ENCODE data around the gene NWD2.

NWD2 gene

DNA sequence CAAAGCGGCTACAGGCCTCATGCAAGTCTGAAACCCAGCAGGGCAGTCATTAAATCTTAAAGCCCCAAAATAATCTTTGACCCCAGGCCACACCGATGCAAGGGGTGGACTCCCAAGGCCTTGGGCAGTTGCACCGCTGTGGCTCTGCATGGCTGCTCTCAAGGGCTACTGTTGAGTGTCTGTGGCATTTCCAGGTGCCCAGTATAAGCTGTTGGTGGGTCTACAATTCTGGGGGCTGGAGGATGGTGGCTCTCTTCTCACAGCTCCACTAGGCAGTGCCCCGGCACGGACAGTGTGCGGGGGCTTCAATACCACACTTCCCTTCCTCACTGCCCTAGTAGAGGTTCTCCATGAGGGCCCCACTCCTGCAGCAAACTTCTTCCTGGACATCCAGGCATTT is 60.1 kb downstream of the NWD2 start:
- no peak for DNase-seq (ENCODE audit: low spot score)

DNA sequence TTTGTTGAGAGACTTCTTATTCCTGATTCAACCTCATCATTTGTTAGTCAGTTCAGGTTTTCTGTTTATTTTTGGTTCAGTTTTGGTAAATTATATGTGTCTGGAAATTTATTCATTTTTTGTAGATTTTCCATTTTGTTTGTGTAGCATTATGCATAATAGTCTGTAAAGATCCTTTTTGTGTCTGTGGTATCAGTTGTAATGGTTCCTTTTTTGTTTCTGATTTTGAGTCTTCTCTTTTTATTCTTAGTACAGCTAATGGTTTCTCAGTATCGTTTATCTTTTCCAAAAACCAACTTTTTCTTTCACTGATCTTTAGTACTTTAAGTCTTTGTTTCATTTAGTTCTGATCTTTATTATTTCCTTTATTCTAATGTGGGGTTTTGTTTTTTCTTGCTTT is 61.4 kb downstream of the NWD2 start:
- DNase-seq (ENCODE audit: low spot score) = no peak

GRCh38 chr4:37317104-37317643 is 72.6 kb downstream of the NWD2 start:
- DNase-seq (ENCODE audit: low spot score) = no peak

DNA sequence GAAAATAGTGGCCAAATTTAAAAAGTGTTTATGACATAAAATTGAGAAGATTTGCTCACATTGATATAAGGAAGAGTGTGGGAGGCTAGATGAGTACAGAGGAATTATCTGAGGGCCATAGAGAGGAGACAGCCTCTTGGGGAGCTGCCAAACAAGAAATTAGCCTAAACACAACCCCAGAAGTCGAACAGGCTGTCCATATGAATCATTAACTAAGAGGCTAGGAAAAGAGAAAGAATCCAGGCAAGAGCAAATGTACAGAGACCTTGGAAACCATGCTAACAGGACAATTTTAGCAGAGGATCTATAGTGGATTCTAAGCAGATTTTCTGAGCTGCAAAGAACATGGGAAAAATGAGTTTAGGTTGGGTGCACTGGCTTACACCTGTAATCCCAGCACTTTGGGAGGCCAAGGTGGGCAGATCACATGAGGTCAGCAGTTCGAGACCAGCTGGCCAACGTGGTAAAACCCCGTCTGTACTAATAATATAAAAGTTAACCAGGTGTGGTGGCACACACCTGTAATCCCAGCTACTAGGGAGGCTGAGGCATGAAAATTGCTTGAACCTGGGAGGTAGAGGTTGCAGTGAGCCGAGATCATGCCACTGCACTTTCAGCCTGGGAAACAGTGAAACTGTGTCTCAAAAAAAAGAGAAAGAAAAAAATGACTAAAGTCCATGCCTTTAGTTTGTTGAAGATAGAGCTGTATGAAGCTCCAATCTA is 76.1 kb downstream of the NWD2 start:
- no peak for DNase-seq (ENCODE audit: low spot score)

GRCh38 chr4:37322122-37322521 is 77.6 kb downstream of the NWD2 start:
- DNase-seq (ENCODE audit: low spot score) = no peak

GRCh38 chr4:37324546-37324945 is 80.0 kb downstream of the NWD2 start:
- DNase-seq (ENCODE audit: low spot score) = no peak

DNA sequence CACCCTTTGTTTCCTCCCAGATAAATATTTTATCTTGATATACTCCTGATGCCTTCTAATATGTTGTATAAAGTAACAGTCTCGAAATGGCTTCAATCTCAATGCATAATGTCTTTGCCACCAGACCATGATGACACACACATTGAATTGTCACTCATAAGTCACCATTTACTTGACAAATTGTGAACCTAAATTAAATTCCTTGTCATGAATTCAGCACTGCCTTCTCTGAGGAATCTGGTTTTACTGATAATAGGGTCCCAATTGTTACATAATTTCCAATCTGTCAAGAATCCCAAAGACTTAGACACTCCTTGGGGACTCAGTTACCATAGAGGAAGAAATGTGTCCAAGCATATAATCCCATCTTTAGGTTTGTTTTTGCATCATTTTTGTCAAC is 82.3 kb downstream of the NWD2 start:
- no peak for DNase-seq (ENCODE audit: low spot score)

DNA sequence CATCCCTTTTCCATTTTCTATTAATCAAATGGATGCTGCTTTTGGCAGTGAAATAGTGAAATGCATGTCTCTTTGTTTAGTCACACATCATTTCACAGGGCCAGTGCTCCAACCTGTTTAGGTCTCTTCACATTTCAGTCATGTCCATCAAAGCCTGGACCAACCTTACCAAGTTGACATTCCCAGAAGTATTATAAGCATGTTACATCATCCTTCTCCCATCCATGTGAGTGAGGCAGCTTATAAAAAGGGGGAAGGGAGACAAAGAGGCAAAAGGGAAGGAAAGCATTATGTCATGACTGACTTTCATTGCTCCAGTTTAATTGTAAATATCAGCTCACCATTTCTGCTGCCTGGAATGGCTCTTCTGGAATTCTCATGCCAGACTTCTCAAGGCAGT is 94.4 kb downstream of the NWD2 start:
- DNase-seq (ENCODE audit: low spot score) = no peak

DNA sequence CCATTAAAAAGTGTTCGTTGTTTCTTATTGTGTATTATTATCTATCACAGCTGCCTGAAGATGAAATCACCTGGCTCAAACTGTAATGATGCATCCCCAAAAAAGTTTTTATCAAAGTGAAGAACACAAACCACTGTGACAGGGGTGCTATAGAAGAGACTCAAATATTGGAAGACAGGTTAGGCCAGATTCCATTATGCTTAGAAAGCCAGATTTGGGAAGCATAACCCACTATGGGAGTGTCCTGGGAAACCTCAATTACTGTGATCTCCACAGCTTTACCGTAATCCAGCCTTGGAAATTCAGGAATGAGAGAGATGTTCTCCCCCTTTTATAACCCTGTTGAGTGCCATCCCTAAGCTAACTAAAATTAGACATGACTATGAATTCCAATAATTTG is 114.2 kb downstream of the NWD2 start:
- no peak for DNase-seq (ENCODE audit: low spot score)

DNA sequence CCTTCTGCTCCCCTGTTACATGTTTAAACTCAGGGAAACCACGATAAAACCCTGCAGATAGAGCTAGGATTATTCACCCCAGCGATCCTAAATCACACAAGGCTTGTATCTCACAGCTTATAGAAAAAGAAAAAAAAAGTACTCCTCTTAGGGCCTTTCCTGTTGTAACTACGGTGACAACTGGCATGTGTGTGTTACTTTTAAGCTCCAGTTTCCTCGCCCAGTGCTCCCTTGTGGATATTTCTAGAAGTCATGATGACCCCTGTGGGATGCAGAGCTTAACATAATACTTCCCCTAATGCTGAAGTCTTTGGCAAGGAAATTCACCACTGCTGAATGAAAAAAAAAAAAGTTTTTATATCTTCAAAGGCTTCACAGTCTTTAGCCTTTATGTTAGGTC is 114.7 kb downstream of the NWD2 start:
- no peak for DNase-seq (ENCODE audit: low spot score)

DNA sequence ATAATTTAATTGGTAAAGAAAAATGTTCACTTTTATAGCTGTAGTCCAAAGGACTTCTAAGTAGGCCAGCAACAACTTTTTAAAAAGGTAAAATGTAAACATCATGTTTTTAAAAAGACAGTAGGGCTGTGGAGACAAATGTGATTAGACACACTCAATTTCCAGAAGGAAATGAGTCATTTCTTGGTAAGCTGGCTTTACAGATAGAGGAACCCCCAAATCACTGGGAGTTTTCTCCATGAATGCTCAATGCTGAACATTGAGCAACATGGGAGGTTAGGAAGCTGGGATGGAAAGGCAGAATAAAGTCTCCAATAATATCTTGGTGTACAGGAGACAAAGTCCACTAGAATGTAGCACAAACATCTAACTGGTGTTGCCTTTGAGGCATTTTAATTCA is 121.3 kb downstream of the NWD2 start:
- no peak for DNase-seq (ENCODE audit: low spot score)

GRCh38 chr4:37367901-37368300 is 123.4 kb downstream of the NWD2 start:
- no peak for DNase-seq (ENCODE audit: low spot score)

- no peak for DNase-seq (ENCODE audit: low spot score)
Observed at GRCh38 chr4:37370052-37370451, 125.5 kb downstream of the NWD2 start.

DNA sequence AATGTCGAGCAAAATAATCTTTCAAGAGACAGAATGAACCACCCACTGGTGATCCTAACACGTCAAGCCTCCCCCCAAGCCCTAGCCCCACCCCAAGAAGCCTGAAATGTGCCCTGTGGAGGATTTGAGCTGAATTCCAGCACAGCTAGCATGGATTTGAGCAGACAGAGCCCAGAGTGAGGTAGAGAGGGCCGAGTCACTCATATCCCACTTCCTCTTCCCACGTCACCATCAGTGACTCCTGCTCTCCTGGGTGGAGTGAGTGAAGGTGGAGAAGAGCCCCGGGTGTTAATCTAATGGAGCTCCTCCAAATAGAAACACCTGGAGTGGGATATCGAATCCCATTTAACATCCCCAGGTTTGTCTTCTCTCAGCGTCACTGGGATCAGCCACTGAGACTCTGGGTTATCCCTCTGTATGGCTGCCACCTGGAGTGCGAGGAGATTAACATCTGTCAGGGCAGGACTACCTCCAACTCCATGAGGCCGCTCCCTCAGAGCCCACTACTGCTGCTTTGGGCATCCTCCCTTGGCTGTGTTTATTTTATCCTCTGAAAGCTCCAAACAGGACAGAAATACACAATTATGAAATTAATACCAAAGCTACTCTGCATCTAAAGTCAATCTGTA is 136.6 kb downstream of the NWD2 start:
- peak; percentile 18 for DNase-seq (ENCODE audit: low spot score)

GRCh38 chr4:37383579-37384229 is 139.2 kb downstream of the NWD2 start:
- peak; percentile 67 for DNase-seq (ENCODE audit: low spot score)

DNA sequence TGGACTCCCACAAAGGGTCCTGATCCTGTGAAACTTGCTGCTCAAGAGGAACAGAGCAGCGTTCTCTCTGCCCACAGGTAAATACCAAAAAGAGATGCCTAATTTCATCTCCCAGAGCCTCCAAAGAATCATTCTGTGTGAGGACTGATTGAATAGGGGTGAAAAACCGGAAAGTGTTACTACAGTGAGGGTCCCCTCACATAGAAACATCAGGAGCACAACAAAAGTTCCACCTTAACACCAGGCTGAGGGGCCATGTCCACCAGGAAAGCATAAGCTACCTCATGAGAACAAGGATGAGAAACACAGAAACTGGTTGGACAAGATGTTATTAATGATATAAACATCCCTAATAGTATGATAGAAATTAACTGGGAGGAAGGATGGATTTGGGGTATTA is 140.9 kb downstream of the NWD2 start:
- no peak for DNase-seq (ENCODE audit: low spot score)

DNA sequence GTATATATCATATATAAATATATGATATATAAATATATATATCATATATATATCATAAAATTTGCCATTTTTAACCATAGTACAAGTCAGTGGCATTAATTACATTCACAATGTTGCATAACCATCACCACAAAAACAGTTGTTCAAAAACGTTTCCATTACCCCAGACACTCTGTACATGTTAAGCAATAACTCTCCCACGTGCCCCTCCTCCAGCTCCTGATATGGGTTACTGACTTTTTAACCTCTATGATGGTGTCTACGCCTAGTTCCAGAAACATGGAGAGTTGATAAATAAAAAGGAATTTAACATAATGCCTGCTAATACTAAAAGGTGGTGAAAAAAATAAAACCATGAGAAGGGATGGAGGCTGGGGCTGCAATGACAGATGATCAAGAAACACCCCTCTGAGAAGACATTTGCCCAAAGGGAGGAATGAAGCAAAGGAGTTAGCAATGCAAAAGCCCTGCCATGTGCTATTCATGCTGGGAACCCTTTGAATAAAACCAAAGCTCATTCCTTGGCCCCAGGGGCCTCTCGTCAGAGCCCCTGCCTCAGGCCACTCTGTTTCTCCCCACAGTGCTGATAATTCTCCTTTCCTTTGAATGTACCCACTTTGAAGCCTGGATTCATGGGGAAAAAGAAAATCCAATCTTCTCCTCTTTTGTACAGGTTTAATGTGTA is 144.3 kb downstream of the NWD2 start:
- DNase-seq (ENCODE audit: low spot score) = peak; percentile 22

- no peak for DNase-seq (ENCODE audit: low spot score)
Observed at GRCh38 chr4:37389366-37389765, 144.8 kb downstream of the NWD2 start.

- peak; percentile 21 for DNase-seq (ENCODE audit: low spot score)
Observed at GRCh38 chr4:37389967-37390580, 145.5 kb downstream of the NWD2 start.

- DNase-seq (ENCODE audit: low spot score) = peak; percentile 17
Observed at GRCh38 chr4:37392521-37393255, 148.1 kb downstream of the NWD2 start.

DNA sequence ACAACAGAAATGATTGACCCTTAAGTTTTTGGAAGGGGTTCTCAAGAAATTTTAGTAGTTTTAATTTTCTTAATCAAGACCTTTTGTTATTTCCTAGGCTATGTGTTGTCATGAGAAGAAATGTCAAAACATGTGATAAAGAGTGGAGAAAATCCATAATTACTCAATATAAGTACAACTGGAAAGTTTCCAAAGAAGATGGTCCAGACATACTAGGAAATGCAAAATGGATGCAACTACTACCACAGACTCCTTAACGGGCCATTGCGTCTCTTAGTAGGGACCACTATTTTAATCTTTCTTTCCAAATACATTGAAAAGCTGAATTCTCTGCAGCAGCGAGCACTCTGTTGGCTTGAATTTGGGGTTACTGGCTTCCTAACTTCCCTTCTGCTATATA is 148.8 kb downstream of the NWD2 start:
- DNase-seq (ENCODE audit: low spot score) = no peak

Measured in iPS-NIHi11 (cell line).